Parathyroid adenoma (tissue), 2 donors: Measurements from ENCODE around the gene ATF2.

Experiments
- H2AFZ ChIP-seq: fragments of 300-600 bp; sonication (generic); one replicate; pipeline ENCODE4 v1.7.0; 2017; ENCODE audit warnings: antibody characterized with exemption, mild to moderate bottlenecking
- H3K27ac ChIP-seq: fragments of 300-600 bp; sonication (generic); one replicate; pipeline ENCODE4 v1.7.0; 2017
- H3K27me3 ChIP-seq: fragments of 300-600 bp; sonication (generic); one replicate; pipeline ENCODE4 v1.7.0; 2017; ENCODE audit warnings: low read length; ENCODE audit not compliant: control insufficient read depth, insufficient read depth
- H3K36me3 ChIP-seq: fragments of 300-600 bp; sonication (generic); one replicate; pipeline ENCODE4 v1.7.0; 2017; ENCODE audit warnings: low read length; ENCODE audit not compliant: control insufficient read depth, insufficient read depth
- H3K4me1 ChIP-seq: fragments of 300-600 bp; sonication (generic); one replicate; pipeline ENCODE4 v1.7.0; 2017; ENCODE audit warnings: control low read depth
- H3K4me2 ChIP-seq: fragments of 300-600 bp; sonication (generic); one replicate; pipeline ENCODE4 v1.7.0; 2017; ENCODE audit warnings: low read length
- H3K4me3 ChIP-seq: fragments of 300-600 bp; sonication (generic); one replicate; pipeline ENCODE4 v1.7.0; 2017; ENCODE audit warnings: low read depth, low read length
- H3K79me2 ChIP-seq: fragments of 300-600 bp; sonication (generic); one replicate; pipeline ENCODE4 v1.7.0; 2017; ENCODE audit warnings: control low read depth
- H3K9ac ChIP-seq: fragments of 300-600 bp; sonication (generic); one replicate; pipeline ENCODE4 v1.7.0; 2017; ENCODE audit warnings: mild to moderate bottlenecking
- H3K9me3 ChIP-seq: fragments of 300-600 bp; sonication (generic); one replicate; pipeline ENCODE4 v1.7.0; 2017; ENCODE audit warnings: low read length; ENCODE audit not compliant: control insufficient read depth
- CTCF ChIP-seq: fragments of 300-600 bp; sonication (generic); IDR thresholded peaks from one replicate; pipeline ENCODE4 v1.7.0; 2017; ENCODE audit warnings: antibody characterized with exemption, mild to moderate bottlenecking
- donor health status: primary hyperparathyroidism.

ATF2 gene

GRCh38 chr2:175062787-175063585, 105.0 kb downstream of the ATF2 start:
- Histone ChIP-seq H3K9ac (no peak overlapping the region), H3K4me1 (peaks cover 7% of the 10 kb centered on the region), H3K27ac (no peak overlapping the region), H3K4me3 (no peak overlapping the region), H3K9me3 (no peaks in the 10 kb centered on the region), H2AFZ (no peak overlapping the region), H3K36me3 (no peaks in the 10 kb centered on the region), H3K27me3 (no peaks in the 10 kb centered on the region), H3K79me2 (no peaks in the 10 kb centered on the region), H3K4me2 (no peak overlapping the region)
- TF ChIP-seq CTCF, result no peak

- no peak overlapping the region for H3K9ac ChIP-seq
- H3K36me3 ChIP-seq, result no peaks in the 10 kb centered on the region
- H3K4me2 ChIP-seq, result no peak overlapping the region
- H2AFZ ChIP-seq, result no peak overlapping the region
- H3K27ac ChIP-seq, result no peak overlapping the region
- no peaks in the 10 kb centered on the region for H3K79me2 ChIP-seq
- no peaks in the 10 kb centered on the region for H3K27me3 ChIP-seq
- H3K4me1 ChIP-seq, result no peaks in the 10 kb centered on the region
- no peaks in the 10 kb centered on the region for H3K9me3 ChIP-seq
- TF ChIP-seq CTCF, result no peak
- H3K4me3 ChIP-seq, result no peak overlapping the region
Observed at GRCh38 chr2:175057078-175057685, 110.8 kb downstream of the ATF2 start.

GRCh38 chr2:175055993-175056392, 112.0 kb downstream of the ATF2 start:
- Histone ChIP-seq H3K4me1 (no peaks in the 10 kb centered on the region), H3K36me3 (no peaks in the 10 kb centered on the region), H3K79me2 (no peaks in the 10 kb centered on the region), H3K27me3 (no peaks in the 10 kb centered on the region), H2AFZ (no peak overlapping the region), H3K27ac (no peak overlapping the region), H3K9me3 (no peaks in the 10 kb centered on the region), H3K9ac (no peak overlapping the region), H3K4me2 (no peak overlapping the region), H3K4me3 (no peak overlapping the region)
- no peak for TF ChIP-seq CTCF

- Histone ChIP-seq H3K9ac (no peak overlapping the region), H3K4me1 (no peaks in the 10 kb centered on the region), H3K27me3 (no peaks in the 10 kb centered on the region), H3K27ac (no peak overlapping the region), H3K4me2 (no peak overlapping the region), H3K9me3 (no peaks in the 10 kb centered on the region), H2AFZ (no peak overlapping the region), H3K36me3 (no peaks in the 10 kb centered on the region), H3K79me2 (no peaks in the 10 kb centered on the region), H3K4me3 (no peak overlapping the region)
- no peak for TF ChIP-seq CTCF
Observed at GRCh38 chr2:175054340-175054739, 113.7 kb downstream of the ATF2 start.

DNA sequence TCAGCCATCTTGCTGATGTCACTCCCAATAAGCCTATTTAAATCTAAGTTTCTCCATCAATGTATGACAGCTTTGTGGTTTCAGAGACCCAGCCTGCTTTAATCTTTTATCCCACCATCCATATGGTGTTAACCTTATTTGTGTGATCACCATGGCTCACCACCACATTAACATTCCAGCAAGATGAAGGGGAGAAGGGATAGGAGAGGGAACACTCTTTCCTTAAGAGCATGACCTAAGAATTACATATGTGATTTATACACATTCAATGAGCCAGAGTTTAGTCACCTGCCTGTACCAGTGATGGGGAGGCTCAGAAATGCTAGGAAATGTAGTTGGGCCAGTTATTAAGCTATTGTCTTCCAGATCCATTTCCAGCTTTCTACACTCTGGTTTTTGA, 118.3 kb downstream of the ATF2 start:
- peak overlapping the region; percentile 26 for H2AFZ ChIP-seq
- H3K27me3 ChIP-seq, result no peaks in the 10 kb centered on the region
- peak overlapping the region; percentile 55 for H3K27ac ChIP-seq
- peaks cover 6% of the 10 kb centered on the region for H3K4me1 ChIP-seq
- H3K4me3 ChIP-seq, result no peak overlapping the region
- no peak overlapping the region for H3K4me2 ChIP-seq
- peaks cover 2% of the 10 kb centered on the region for H3K36me3 ChIP-seq
- no peak overlapping the region for H3K9ac ChIP-seq
- no peaks in the 10 kb centered on the region for H3K9me3 ChIP-seq
- no peak for TF ChIP-seq CTCF
- no peaks in the 10 kb centered on the region for H3K79me2 ChIP-seq
